ENCODE measurements around the gene PPP1R9A. TPM values are rescaled to one million over a fixed set of nuclear protein-coding genes. Genes with fewer than 3 reads are reported as not detected.

Gene PPP1R9A
- total RNA-seq, 1 donor from 2014 or later: 9.6 TPM

DNA sequence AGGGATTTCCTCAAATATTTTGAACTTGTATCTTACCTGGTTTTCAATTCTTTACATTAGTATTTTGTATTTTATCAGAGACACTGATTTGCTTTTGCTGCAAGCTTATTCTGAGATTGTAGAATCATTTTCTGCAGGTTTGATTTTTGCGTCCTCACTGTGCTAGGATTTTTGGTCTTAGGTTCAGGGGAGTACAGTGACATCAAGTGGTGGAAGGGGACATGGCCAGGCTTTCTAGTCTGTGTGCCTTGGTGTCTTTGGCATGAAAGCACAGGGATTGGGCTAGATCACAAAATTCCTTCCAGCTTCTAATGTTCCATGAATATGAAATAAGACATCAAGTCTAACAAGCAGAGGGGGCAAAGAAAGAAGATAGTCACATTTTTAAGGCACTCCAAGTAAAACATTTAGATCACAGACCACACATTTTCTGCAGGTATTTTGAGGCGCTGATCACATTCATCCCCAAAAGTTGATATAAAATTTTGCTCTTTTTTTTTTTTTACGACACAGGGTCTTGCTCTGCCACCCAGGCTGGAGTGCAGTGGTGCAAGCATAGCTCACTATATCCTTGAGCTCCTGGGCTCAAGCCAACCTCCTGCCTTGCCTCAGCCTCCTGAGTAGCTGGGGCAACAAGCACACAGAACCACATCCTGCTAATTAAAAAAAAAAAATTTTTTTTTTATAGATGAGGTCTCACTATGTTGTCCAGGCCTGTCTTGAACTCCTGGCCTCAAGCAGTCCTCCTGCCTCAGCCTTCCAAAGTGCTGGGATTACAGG lies 292.6 kb downstream of the PPP1R9A start:
- DNase-seq (ENCODE audit: low read depth in 2 of 2): peak; percentile 66 to 77

DNA sequence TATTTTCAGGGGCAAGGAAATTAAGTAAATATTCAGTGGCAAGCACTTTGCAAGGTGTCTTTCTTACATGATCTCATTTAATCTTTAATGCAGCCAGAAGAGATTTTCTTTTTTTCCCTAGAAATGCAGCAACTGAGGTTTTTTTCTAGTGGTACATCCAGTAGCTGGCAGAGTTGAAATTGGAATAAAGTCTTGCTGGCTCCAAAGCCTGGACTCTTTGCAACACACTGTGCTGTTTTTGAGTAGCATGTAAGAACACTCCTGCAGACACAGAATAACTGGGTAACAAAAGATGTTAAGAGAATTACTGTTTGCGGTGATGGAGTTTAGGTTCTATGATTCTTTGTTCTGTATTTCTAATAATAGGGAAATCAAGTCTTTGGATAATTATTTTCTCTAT lies 293.3 kb downstream of the PPP1R9A start:
- DNase-seq (ENCODE audit: low read depth in 2 of 2): no peak

DNA sequence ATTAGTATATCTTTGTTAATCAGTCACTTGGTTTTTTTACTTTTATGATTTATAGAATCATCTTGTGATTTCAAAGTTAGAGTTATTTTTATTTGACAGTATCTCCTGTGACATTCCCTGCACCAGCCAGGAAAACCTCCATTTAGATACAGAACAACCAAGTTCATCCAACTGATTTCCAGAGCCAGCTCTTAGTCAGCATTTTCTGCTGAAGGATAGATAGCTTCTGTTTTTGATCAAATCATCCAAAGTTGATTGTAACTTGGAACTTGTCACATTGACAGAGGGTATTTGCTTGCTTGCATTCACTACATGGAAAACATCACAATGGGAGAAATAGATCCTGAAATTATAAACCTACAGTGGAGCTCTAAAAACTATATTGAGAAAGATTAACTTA lies 294.3 kb downstream of the PPP1R9A start:
- no peak for DNase-seq (ENCODE audit: low read depth in 2 of 2)

DNA sequence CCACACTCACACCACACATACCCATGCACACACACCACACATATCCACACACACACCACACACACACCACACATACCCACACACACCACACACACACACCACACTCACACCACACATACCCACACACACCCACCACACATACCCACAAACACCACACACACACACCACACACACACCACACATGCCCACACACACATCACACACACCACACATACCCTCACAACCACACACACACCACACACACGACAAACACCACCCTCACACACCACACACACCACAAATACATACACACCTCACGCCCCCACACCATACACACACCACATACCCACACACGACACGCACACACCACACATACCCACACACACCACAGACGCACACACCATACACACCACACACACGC lies 297.2 kb downstream of the PPP1R9A start:
- DNase-seq (ENCODE audit: low read depth in 2 of 2): no peak

DNA sequence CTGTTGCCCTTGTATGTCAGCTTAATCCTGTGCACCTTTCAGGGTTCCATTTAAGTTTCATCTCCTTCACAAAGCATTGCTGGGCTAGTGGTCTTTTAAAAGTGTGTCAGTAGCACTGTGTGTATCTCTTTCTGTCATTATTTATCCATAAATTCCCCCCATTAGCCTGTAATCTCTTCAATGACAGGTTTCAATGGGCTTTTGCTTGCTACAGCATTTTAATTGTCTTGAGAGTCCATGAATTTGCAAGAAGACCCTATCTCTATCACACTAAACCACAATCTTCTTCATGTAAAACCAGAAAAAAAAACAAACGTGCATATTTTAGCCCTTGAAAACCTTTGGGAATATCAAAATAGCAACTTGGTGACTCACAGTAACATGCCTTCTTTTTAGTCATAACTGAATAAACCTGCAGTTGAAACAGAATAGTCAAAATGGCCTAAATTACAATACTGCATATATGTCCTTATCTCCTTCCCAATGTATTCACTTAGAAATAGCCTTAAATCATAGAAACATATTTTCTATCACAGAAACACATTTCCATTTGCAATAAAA lies 298.4 kb downstream of the PPP1R9A start:
- DNase-seq (ENCODE audit: low read depth in 2 of 2): no peak

DNA sequence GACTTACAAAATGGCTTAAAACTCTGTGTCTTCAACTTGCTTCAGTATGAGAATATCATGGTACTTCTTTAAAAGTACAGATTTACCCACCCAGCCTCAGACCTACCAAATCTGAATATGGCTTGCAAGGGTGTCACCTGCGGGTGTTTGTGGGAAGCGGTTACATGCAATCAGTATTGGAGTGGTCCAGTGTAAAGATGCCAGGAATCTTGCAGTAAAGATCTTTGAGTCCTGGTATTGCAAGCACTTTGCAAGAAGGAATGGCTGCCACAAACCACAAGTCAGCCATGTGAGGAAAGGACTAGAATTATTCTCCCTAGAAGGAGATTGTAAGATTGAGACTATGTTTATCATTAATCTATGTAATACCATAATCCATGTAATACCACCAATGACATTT lies 301.9 kb downstream of the PPP1R9A start:
- DNase-seq (ENCODE audit: low read depth in 2 of 2): no peak

DNA sequence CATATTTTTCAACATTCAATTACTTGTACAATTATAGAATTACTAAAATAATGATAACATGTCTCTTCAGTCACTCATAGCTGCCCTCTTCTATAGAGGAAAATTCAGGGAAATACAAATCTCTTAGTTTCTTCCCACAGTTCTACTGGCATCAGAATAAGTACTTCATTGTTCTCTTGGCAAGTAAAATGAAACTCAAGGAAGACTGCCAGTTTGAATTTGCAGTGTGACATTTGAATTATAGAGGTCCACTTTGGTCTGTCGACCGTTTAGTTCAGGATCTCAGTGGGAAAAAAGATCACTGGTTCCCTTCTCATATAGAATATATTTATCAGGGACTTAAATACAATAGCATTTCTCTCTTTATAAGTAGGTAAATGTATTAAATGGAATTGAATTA lies 302.4 kb downstream of the PPP1R9A start:
- DNase-seq (ENCODE audit: low read depth in 2 of 2): no peak

DNA sequence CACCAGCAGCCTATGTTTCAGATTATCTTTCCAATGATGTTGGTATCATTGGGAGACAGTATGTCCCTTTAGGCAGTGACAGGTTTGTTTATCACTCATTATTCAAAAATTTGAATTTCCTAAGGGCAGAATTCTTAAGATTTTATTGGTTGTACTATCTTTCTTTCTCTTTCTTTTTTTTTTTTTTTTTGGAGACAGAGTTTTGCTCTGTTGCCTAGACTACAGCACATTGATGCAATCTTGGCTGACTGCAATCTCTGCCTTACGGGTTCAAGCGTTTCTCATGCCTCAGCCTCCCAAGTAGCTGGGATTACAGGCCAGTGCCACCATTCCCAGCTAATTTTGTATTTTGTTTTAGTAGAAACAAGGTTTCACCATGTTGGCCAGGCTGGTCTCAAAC lies 305.8 kb downstream of the PPP1R9A start:
- DNase-seq (ENCODE audit: low read depth in 2 of 2): no peak

DNA sequence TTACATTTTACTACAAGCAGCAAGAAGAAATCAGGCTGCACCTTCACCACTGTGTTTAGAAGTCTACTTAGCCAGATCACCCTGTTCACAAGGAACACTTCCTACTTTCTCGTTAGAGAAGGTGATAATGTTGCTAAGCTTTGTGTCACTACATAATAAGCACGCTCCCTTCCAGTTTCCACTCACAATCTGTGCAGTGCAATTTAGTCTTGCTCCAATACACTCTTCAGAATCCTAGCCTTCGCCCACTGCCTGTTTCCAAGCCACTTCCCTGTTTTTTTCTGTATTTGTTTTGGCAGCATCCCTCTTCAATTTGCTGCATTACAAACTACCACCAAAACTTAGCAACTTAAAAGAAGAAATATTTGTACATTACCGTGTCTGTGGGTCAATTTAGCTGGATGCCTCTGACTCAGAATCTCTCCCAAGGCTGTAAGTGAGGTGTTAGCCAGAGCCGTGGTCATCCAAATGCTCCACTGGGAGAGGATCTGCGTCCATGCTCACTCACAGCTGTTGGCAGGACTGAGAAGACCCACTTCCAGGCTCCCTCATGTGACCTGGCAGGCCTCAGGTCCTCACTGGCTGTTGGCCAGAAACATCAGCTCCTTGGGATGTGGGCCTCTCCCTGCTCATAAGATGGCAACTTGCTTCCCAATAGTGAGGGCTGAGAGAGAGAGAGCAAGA lies 306.6 kb downstream of the PPP1R9A start:
- no peak for DNase-seq (ENCODE audit: low read depth in 2 of 2)

DNA sequence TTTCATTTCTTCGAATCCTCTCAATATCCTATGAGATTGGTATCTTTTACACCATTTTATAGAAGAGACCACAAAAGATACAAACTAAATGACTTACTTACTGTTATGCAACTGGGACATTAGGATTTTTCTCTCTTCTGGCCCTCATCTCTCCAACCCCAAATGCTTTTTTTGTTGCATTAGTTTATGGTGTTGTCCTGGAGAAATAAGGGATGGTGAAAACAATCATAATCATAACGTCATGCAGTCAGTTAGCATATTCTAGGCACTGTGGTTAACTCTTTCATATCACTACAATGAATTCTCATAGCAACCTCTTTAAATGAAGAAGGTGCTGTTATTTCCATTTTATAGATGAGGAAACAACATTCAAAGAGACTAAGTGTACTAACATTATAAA lies 312.3 kb downstream of the PPP1R9A start:
- DNase-seq (ENCODE audit: low read depth in 2 of 2): no peak

DNA sequence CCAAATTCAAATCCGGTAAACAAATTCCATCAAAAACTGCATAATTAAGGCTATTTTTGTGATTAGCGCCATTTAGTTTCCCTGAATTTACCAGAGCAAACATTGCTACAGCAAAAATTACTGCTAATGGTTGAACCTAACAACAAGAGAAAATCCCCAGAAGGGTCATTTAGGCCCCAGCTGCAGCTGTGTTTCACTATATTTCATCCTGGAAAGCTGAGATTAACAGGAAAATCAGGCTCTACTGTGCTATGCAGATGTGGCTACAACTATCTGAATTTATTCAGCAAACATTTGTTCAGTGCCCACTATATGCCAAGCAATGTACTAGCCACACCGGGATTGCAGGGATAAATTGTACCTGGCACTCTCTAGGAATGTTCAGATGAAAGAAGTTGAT lies 312.9 kb downstream of the PPP1R9A start:
- DNase-seq (ENCODE audit: low read depth in 2 of 2): no peak

DNA sequence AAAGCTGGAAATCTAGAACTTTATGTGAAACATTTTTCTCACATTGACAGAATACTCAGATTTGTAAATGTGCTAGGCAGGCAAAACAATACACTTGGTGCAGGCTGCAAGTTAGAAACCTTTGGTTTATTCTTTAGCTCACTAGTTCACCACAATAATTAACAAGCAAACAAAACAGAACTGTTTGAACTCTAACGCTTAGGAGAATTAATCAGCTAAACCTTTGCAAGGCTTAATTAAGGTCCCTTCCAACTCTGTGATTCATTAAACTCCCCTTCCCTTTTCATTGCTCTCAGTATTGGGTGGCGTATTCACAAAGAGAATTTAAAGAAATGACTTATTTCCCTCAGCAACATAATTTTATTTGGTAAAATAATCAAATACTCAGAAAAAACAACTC lies 317.9 kb downstream of the PPP1R9A start:
- no peak for DNase-seq (ENCODE audit: low read depth in 2 of 2)

DNA sequence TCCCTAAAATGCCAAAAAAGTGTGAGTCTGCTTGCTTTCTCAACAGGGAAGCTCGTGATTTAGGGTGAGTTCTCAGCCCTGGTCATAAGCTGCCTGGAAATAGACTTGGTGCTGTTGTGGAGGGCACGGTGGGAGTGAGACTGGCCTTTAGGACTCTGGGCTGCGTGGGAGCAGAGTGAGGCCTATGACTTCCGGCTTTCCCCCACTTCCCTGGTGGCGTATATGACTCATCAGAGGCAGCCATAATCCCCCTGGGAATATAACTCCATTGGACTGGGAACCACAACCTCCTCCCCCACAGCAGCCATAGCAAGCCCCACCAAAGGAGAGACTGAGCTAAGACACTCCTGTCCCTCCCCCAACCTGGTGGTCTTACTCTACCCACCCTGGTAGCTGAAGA lies 321.9 kb downstream of the PPP1R9A start:
- DNase-seq (ENCODE audit: low read depth in 2 of 2): no peak

DNA sequence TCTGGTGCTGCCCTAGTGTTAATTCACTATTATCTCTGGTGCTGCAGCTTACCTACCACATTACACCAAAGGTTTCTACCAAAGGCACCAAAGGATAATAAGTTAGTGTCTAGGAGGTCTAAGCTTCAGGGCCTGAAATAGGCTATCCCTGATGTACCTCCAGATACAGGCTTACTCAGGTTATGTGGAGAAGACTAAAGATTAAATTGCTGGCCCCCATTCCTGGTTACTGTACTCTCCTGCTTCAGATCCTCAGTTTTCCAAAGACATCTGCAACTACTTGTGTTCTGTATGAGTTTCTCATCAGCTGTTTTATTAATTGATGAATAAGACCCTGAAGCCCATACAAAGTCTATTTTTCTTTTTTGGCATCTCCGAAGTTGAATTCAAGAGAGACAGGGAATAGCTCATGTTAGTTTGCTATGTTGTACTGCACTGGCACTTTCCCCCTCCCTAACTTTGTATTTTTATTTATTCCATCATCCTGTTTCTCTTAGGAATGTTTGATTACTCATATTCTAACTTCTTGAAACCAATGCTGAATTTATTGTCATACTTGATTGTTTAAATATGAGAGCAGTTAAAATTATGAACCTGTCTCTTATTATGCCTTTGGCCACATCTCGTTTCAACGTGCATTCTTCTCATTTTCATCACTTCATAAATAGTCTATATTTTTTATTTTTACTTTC lies 331.0 kb downstream of the PPP1R9A start:
- DNase-seq (ENCODE audit: low read depth in 2 of 2): no peak

DNA sequence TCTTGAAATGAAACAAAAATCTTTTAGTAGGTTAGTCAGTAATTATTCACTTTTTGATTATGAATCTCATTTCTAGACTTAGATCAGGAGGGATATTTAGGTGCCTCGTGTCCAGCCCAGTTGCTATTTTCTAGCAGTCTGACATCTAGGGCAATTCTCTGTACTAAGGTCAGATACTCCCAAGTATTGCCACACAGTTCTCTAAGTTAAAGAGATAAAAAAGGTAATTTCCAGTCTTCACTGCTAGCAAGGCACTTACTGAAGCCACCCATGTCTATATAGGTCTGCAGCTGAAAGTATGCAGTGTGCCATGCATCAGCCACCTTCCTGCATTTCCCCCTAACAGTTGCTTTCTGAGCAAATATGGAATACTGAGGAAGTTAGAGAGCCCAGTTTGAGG lies 333.5 kb downstream of the PPP1R9A start:
- no peak for DNase-seq (ENCODE audit: low read depth in 2 of 2)

DNA sequence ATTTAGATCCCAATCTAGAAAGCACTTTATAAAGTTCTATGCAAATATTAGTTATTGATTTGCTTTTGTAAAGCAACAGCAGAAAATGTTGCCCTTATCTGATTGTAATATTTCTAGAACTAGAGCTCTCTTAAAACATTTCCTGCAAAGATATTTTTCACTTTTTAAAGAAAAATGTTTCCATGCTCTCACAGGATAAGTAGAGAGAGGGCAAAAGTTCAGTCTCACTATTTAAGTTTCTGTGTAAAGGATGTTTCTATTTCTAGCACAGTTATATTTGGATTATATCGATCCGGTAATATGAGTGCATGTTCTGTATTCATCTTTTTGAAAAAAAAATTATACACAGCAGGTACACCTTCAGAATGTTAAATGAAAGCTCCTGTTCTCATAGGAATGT lies 334.9 kb downstream of the PPP1R9A start:
- no peak for DNase-seq (ENCODE audit: low read depth in 2 of 2)

DNA sequence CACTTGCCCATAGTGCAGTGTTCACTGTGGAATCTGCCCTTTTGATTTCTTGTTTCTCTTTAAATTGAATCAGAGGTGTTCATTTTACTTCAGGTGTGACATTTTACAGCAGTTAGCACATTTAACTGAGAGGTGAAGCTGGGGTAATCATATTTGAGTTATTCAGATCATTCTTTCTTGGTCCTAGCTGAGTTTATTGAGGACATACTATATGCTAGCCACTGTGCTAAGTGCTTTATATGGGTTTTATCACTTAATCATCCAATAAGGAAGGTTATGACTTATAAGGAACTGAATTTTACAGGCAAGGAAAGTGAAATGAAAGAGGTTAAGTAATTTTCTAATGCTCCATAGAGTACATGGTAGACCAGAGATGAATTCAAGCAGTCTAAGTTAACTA lies 337.2 kb downstream of the PPP1R9A start:
- DNase-seq (ENCODE audit: low read depth in 2 of 2): no peak

DNA sequence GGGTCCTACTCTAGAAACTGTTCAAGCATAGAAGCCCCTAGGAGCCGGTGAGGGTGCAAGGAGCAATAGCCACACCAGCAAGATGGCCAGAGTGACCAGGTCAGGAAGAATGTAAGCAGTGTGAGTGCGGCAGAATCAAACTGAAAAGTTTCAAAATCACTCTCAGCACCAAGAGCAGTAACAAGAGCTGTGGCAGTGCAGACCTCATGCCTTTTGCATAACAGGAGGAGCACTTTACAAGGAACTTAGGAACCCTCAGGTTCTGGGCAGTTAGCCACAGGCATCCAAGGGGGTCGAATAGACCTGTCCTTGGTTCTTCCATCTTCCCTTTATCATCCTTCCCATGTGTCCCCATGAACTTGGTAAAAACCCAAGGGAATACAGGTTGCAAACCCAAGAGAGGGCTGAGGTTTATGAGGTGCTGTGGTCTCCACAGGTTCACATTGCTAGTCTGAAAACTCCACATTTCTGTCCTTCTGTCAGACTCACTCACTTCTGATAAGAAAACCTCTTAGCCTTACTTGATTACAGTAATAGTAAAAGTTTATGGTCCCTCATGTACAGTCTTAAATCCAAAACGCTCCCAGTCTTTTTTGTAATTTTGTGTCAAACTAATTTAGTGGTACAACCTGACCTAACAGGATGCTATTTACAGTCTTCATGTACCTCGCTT lies 338.6 kb downstream of the PPP1R9A start:
- DNase-seq (ENCODE audit: low read depth in 2 of 2): no peak

DNA sequence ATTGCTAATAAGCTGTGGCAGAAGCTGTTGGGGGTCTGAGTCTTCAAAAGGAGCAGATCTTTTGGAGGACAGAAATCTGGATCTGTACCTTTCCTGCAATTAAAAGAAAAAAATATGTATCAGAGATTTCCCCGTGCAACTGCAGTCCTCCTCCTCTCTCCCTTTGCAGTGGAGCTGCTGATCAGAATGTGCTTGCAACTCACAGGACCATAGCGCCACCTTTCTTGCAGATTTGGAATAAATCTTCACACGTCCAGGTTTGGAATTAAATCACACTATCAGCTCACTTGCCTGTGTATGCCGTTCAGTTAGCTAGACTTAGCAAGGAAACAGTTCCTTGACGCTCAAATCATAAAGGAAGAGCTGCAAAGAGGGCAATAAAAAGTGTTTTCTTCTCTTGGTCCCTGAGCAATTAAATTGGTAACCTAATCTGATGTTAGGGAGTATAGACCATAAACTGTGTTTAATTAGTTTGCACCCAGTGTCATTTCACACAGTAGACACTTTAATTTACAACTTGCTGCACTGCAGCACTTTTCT lies 339.5 kb downstream of the PPP1R9A start:
- DNase-seq (ENCODE audit: low read depth in 2 of 2): peak; percentile 69 to 72

DNA sequence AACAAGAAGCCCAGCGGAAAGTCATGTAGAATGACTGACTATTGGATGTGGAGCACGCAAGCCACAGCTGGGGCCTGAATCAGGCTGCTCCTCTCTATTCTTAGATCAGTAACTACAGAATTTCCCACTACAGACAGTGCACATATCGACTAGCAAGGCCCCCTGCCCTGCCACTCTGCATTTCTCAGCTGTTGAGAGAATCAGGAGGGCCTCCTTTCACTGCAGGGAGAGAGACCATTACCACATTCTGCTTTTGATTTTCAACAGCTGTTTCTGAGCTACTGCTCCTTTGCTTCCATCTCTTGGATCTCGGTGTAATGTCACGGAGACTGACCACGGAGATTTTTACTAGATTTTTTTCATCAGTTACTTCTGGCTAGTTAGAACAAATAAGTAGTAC lies 343.2 kb downstream of the PPP1R9A start:
- DNase-seq (ENCODE audit: low read depth in 2 of 2): no peak

DNA sequence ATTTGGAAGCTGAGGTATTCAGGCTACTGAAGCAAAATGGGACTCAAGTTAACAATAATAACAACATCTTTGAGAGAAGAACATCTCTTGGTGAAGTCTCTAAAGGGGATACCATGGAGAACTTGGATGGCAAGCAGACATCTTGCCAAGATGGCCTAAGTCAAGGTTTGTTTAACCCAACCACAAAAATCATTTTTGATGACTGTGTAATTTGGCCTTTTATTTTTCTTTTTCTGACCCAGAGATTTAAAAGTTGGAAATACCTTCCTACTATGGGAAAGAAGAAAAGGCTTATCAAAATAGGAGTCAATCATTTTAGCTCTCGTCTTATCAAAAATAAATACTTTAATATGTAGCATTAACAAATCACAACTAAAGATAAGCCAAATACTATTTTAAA lies 344.6 kb downstream of the PPP1R9A start:
- no peak for DNase-seq (ENCODE audit: low read depth in 2 of 2)

DNA sequence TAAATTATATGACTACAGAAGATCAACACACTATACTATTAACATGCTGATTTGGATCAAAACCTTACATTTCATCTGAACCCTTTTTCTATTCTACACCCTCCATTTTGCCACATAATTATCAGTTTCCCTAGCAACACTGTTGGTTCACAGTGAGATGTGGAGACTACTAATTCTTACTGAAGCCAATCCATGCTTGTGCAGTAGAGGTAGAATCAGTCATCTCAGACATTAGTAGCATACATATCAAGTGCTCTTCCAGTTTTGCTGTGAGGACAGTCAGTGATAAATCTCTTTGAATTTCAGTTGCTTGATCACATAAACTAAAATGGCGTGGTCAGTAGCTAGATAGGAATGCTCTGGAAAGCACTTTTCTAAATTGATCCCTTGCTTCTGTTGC lies 346.6 kb downstream of the PPP1R9A start:
- DNase-seq (ENCODE audit: low read depth in 2 of 2): no peak
